Esophagus muscularis mucosa (tissue), 4 donors: ENCODE measurements around the gene PRDM16.

Experiments
- CTCF ChIP-seq, 3 experiments: fragments of 200-600 bp in 2 of 3; fragments of 450-650 bp in 1 of 3; sonication (generic) in 2 of 3; IDR thresholded peaks; one replicate each; pipeline ENCODE4 v1.5.1; 2017 to 2019; ENCODE audit warnings: antibody characterized with exemption in 3 of 3, mild to moderate bottlenecking in 2 of 3, moderate library complexity in 1 of 3
- EP300 ChIP-seq: sonication (generic); formaldehyde crosslinking; IDR thresholded peaks from one replicate; pipeline ENCODE4 v1.6.1; 2017; ENCODE audit warnings: antibody characterized with exemption
- POLR2A ChIP-seq: fragments of 450-650 bp; IDR thresholded peaks from one replicate; pipeline ENCODE4 v1.6.1; 2017; ENCODE audit warnings: antibody characterized with exemption, moderate library complexity, mild to moderate bottlenecking, low read depth
- POLR2AphosphoS5 ChIP-seq, 2 donors: sonication (generic); formaldehyde crosslinking; IDR thresholded peaks; one replicate each; pipeline ENCODE4 v1.6.1; 2017; ENCODE audit warnings: antibody characterized with exemption in 2 of 2

DNA sequence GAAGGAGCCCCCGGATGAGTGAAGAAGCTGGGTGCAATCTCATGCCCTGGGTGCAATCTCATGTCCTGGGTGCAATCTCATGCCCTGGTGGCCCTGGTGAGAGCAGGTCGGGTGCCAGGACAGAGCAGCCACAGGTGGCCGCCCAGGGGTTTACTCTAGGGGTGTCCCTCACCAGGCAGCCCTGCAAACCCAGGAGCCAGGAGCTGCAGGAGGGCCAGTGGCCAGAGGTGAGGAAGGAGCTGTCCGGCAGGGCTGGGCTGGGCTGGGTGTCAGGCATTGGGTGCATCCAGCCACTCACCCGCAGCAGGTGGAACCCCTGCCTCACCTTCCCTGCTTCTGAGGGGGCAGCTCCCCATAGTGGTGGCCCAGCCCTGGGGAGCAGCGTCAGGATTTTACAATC lies 79.2 kb downstream of the PRDM16 start:
- TF ChIP-seq CTCF (IDR thresholded peaks at IDR 0.05): no peak
- no peak for TF ChIP-seq POLR2A
- no peak for TF ChIP-seq POLR2AphosphoS5 (IDR thresholded peaks at IDR 0.05)
- no peak for TF ChIP-seq EP300
